H1 (cell line): ENCODE measurements around the gene MACROD2.

Experiments
- EP300 ChIP-seq, 2 experiments: IDR thresholded peaks; 1 replicate in 1 of 2; 2 replicates in 1 of 2; pipeline ENCODE4 v1.6.1; 2011 to 2012; ENCODE audit warnings: low read depth in 2 of 2, low read length in 2 of 2, mild to moderate bottlenecking in 2 of 2, borderline replicate concordance in 1 of 2, inconsistent platforms in 1 of 2, moderate library complexity in 1 of 2
- FOSL1 ChIP-seq: IDR thresholded peaks from 2 replicates; pipeline ENCODE4 v1.6.1; 2011; ENCODE audit warnings: mild to moderate bottlenecking, low read depth, low read length, moderate library complexity; ENCODE audit not compliant: insufficient read depth
- GTF2F1 ChIP-seq: IDR thresholded peaks from 2 replicates; pipeline ENCODE4 v1.6.1; 2012; ENCODE audit warnings: low read depth, low read length, improper control_type of control experiment, borderline replicate concordance
- HDAC6 ChIP-seq: IDR thresholded peaks from one replicate; pipeline ENCODE4 v1.7.1; 2012; ENCODE audit warnings: low read depth, mild to moderate bottlenecking, inconsistent platforms, low read length, moderate library complexity
- RAD21 ChIP-seq, 2 experiments: IDR thresholded peaks in 1 of 2; conservative IDR thresholded peaks in 1 of 2; 2 replicates each; pipeline ENCODE4 v1.6.1; 2011; ENCODE audit warnings: low read depth in 2 of 2, low read length in 2 of 2, improper control_type of control experiment in 1 of 2, inconsistent platforms in 1 of 2, mild to moderate bottlenecking in 1 of 2, moderate library complexity in 1 of 2
- SIN3A ChIP-seq, 2 experiments: IDR thresholded peaks in 1 of 2; conservative IDR thresholded peaks in 1 of 2; 2 replicates each; pipeline ENCODE4 v1.6.1; 2011 to 2012; ENCODE audit warnings: low read length in 2 of 2, improper control_type of control experiment in 1 of 2, low read depth in 1 of 2, mild to moderate bottlenecking in 1 of 2
- SP1 ChIP-seq: IDR thresholded peaks from 2 replicates; pipeline ENCODE4 v1.6.1; 2011; ENCODE audit warnings: low read depth, low read length
- TAF1 ChIP-seq: IDR thresholded peaks from 2 replicates; pipeline ENCODE4 v1.6.1; 2011; ENCODE audit warnings: mild to moderate bottlenecking, low read depth, low read length
- YY1 ChIP-seq: IDR thresholded peaks from 2 replicates; pipeline ENCODE4 v1.6.1; 2011; ENCODE audit warnings: low read depth, mild to moderate bottlenecking, low read length
- TF ChIP-seq, protein P1 (sequence below), 3 experiments: IDR thresholded peaks; 1 replicate in 2 of 3; 2 replicates in 1 of 3; pipeline versions ENCODE4 v1.5.1 to v1.6.1; 2011; ENCODE audit warnings: low read length in 3 of 3, mild to moderate bottlenecking in 3 of 3, inconsistent platforms in 2 of 3, low read depth in 1 of 3, moderate library complexity in 1 of 3; ENCODE audit not compliant: insufficient read depth in 1 of 3; ENCODE audit errors: control extremely low read depth in 1 of 3
- TF ChIP-seq, protein P2 (sequence below): IDR thresholded peaks from 2 replicates; pipeline ENCODE4 v1.6.1; 2012; ENCODE audit warnings: low read length, inconsistent platforms
- TF ChIP-seq, protein P3 (sequence below): IDR thresholded peaks from 2 replicates; pipeline ENCODE4 v1.6.1; 2011; ENCODE audit warnings: low read length, improper control_type of control experiment

DNA sequence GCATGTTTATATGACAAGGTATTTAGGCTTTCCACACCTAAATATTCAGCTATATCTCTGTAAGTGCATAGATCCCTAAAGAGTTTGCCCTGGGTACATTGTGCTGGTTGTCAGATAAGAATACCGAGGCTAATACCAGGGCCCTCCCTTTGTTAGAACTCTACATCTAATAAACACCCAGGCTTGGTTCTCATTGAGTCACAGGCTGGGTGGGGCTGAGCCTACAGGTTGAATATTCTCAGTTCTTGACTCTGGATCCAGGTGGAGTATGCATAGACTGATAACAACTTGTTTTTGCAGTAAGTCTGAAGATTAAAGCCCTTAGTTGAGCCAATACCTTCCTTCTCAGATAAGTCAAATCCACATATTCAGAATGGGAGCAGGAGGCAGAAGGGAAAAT, 654.3 kb downstream of the MACROD2 start:
- TF ChIP-seq EP300 (IDR thresholded peaks at IDR 0.05; ENCODE audit: borderline replicate concordance in 1 of 2, low read depth in 2 of 2, low read length in 2 of 2) (no peak), HDAC6 (no peak), GTF2F1 (no peak), SP1 (no peak), TAF1 (no peak), FOSL1 (no peak), RAD21 (IDR thresholded peaks at IDR 0.05 in 1 of 2, conservative IDR thresholded peaks at IDR 0.05 in 1 of 2; ENCODE audit: low read depth in 2 of 2, low read length in 2 of 2) (no peak), SIN3A (conservative IDR thresholded peaks at IDR 0.05 in 1 of 2, IDR thresholded peaks at IDR 0.05 in 1 of 2; ENCODE audit: low read depth in 1 of 2, low read length in 2 of 2) (no peak), YY1 (no peak)
- TF ChIP-seq, protein P1, sequence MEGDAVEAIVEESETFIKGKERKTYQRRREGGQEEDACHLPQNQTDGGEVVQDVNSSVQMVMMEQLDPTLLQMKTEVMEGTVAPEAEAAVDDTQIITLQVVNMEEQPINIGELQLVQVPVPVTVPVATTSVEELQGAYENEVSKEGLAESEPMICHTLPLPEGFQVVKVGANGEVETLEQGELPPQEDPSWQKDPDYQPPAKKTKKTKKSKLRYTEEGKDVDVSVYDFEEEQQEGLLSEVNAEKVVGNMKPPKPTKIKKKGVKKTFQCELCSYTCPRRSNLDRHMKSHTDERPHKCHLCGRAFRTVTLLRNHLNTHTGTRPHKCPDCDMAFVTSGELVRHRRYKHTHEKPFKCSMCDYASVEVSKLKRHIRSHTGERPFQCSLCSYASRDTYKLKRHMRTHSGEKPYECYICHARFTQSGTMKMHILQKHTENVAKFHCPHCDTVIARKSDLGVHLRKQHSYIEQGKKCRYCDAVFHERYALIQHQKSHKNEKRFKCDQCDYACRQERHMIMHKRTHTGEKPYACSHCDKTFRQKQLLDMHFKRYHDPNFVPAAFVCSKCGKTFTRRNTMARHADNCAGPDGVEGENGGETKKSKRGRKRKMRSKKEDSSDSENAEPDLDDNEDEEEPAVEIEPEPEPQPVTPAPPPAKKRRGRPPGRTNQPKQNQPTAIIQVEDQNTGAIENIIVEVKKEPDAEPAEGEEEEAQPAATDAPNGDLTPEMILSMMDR (IDR thresholded peaks at IDR 0.05; ENCODE audit: control extremely low read depth in 1 of 3, insufficient read depth in 1 of 3, low read depth in 1 of 3, low read length in 3 of 3) = no peak
- TF ChIP-seq, protein P2, sequence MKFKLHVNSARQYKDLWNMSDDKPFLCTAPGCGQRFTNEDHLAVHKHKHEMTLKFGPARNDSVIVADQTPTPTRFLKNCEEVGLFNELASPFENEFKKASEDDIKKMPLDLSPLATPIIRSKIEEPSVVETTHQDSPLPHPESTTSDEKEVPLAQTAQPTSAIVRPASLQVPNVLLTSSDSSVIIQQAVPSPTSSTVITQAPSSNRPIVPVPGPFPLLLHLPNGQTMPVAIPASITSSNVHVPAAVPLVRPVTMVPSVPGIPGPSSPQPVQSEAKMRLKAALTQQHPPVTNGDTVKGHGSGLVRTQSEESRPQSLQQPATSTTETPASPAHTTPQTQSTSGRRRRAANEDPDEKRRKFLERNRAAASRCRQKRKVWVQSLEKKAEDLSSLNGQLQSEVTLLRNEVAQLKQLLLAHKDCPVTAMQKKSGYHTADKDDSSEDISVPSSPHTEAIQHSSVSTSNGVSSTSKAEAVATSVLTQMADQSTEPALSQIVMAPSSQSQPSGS = no peak
- TF ChIP-seq, protein P3, sequence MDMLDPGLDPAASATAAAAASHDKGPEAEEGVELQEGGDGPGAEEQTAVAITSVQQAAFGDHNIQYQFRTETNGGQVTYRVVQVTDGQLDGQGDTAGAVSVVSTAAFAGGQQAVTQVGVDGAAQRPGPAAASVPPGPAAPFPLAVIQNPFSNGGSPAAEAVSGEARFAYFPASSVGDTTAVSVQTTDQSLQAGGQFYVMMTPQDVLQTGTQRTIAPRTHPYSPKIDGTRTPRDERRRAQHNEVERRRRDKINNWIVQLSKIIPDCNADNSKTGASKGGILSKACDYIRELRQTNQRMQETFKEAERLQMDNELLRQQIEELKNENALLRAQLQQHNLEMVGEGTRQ = no peak
